H9 (cell line): ENCODE results near the gene HSDL2. TPM values are rescaled to one million over a fixed set of nuclear protein-coding genes. Genes with fewer than 3 reads are reported as not detected.
"Not testable (repeated sequence)": the region's sequence is repeated elsewhere in the genome, so short reads cannot be mapped to it uniquely, and the experiment has no call there.

ENCODE experiments used
- DNase-seq: peaks from one replicate; pipeline ENCODE4 v3.0.0-alpha.2; 2017
- H2AFZ ChIP-seq: one replicate; pipeline ENCODE4 v1.6.1; 2013; ENCODE audit warnings: mild to moderate bottlenecking, low read length, control low read depth, moderate library complexity
- H2AK5ac ChIP-seq: 2 replicates; pipeline ENCODE4 v1.6.1; 2013; ENCODE audit warnings: low read length, control low read depth, mixed read lengths; ENCODE audit not compliant: insufficient read length
- H2BK120ac ChIP-seq: one replicate; pipeline ENCODE4 v1.6.1; 2013; ENCODE audit warnings: low read depth, mild to moderate bottlenecking, low read length, control low read depth, inconsistent platforms; ENCODE audit not compliant: poor library complexity, severe bottlenecking
- H2BK12ac ChIP-seq: 2 replicates; pipeline ENCODE4 v1.6.1; 2013; ENCODE audit warnings: low read length, control low read depth, mixed read lengths, low read depth; ENCODE audit not compliant: insufficient read length
- H2BK15ac ChIP-seq: 2 replicates; pipeline ENCODE4 v1.6.1; 2013; ENCODE audit warnings: low read depth, low read length, control low read depth
- H2BK20ac ChIP-seq: one replicate; pipeline ENCODE4 v1.6.1; 2013; ENCODE audit warnings: low read depth, mild to moderate bottlenecking, low read length, control low read depth, inconsistent platforms; ENCODE audit not compliant: poor library complexity, severe bottlenecking
- H2BK5ac ChIP-seq: 2 replicates; pipeline ENCODE4 v1.6.1; 2013; ENCODE audit warnings: low read length, control low read depth, mixed read lengths; ENCODE audit not compliant: insufficient read length
- H3K14ac ChIP-seq: 2 replicates; pipeline ENCODE4 v1.6.1; 2013; ENCODE audit warnings: low read length, control low read depth; ENCODE audit not compliant: insufficient read depth
- H3K18ac ChIP-seq: 2 replicates; pipeline ENCODE4 v1.6.1; 2013; ENCODE audit warnings: low read depth, mild to moderate bottlenecking, mixed read lengths, low read length, control low read depth; ENCODE audit not compliant: insufficient read length
- H3K23ac ChIP-seq: 2 replicates; pipeline ENCODE4 v1.6.1; 2013; ENCODE audit warnings: low read length, control low read depth, mixed read lengths, low read depth; ENCODE audit not compliant: insufficient read length
- H3K23me2 ChIP-seq: 2 replicates; pipeline ENCODE4 v1.6.1; 2013; ENCODE audit warnings: low read depth, mild to moderate bottlenecking, mixed read lengths, low read length, control low read depth; ENCODE audit not compliant: insufficient read length, poor library complexity, severe bottlenecking
- H3K27ac ChIP-seq: 2 replicates; pipeline ENCODE4 v1.5.1; 2013; ENCODE audit warnings: low read length, control low read depth, mixed read lengths, low read depth; ENCODE audit not compliant: insufficient read length
- H3K27me3 ChIP-seq: 2 replicates; pipeline ENCODE4 v1.6.1; 2013; ENCODE audit warnings: low read length, control low read depth, inconsistent platforms; ENCODE audit not compliant: insufficient read depth
- H3K4ac ChIP-seq: 2 replicates; pipeline ENCODE4 v1.6.1; 2013; ENCODE audit warnings: low read depth, mild to moderate bottlenecking, control low read depth, inconsistent platforms, low read length, moderate library complexity
- H3K4me1 ChIP-seq: 2 replicates; pipeline ENCODE4 v1.6.1; 2013; ENCODE audit warnings: low read length, control low read depth, inconsistent platforms; ENCODE audit not compliant: insufficient read depth
- H3K4me2 ChIP-seq: 2 replicates; pipeline ENCODE4 v1.6.1; 2013; ENCODE audit warnings: low read length, control low read depth, mixed read lengths; ENCODE audit not compliant: insufficient read length, insufficient read depth
- H3K56ac ChIP-seq: 2 replicates; pipeline ENCODE4 v1.6.1; 2013; ENCODE audit warnings: low read depth, mild to moderate bottlenecking, mixed read lengths, low read length, control low read depth; ENCODE audit not compliant: insufficient read length
- H3K79me1 ChIP-seq: 2 replicates; pipeline ENCODE4 v1.6.1; 2013; ENCODE audit warnings: low read depth, mild to moderate bottlenecking, moderate library complexity, low read length, control low read depth, inconsistent platforms; ENCODE audit not compliant: insufficient read depth, poor library complexity, severe bottlenecking
- H3K79me2 ChIP-seq: 2 replicates; pipeline ENCODE4 v1.6.1; 2013; ENCODE audit warnings: low read length, control low read depth, inconsistent platforms; ENCODE audit not compliant: insufficient read depth
- H3K9ac ChIP-seq: 2 replicates; pipeline ENCODE4 v1.6.1; 2013; ENCODE audit warnings: low read length, control low read depth, mixed read lengths; ENCODE audit not compliant: insufficient read length; ENCODE audit errors: extremely low read depth
- H3K9me3 ChIP-seq: one replicate; pipeline ENCODE4 v1.6.1; 2013; ENCODE audit warnings: low read depth, low read length, inconsistent platforms; ENCODE audit not compliant: control insufficient read depth
- H3T11ph ChIP-seq: one replicate; pipeline ENCODE4 v1.6.1; 2013; ENCODE audit warnings: mild to moderate bottlenecking, low read length, control low read depth, inconsistent platforms
- H4K20me1 ChIP-seq: one replicate; pipeline ENCODE4 v1.6.1; 2013; ENCODE audit not compliant: control insufficient read depth, insufficient read length, insufficient read depth
- H4K5ac ChIP-seq: 2 replicates; pipeline ENCODE4 v1.6.1; 2013; ENCODE audit warnings: low read depth, mild to moderate bottlenecking, mixed read lengths, low read length, control low read depth; ENCODE audit not compliant: insufficient read length
- H4K8ac ChIP-seq: replicated peaks from 2 replicates; pipeline ENCODE4 v1.6.1; 2013; ENCODE audit warnings: low read length, control low read depth, mixed read lengths, low read depth; ENCODE audit not compliant: insufficient read length
- H4K91ac ChIP-seq: 2 replicates; pipeline ENCODE4 v1.6.1; 2013; ENCODE audit warnings: low read depth, mild to moderate bottlenecking, moderate library complexity, mixed read lengths, low read length, control low read depth; ENCODE audit not compliant: insufficient read length
- H3K27ac Mint-ChIP-seq, 3 experiments: 2 replicates in 2 of 3; 3 replicates in 1 of 3; pipeline ENCODE4 v1.8.0; 2020 to 2021; ENCODE audit warnings: mixed read lengths in 3 of 3, mild to moderate bottlenecking in 1 of 3, moderate library complexity in 1 of 3
- H3K27me3 Mint-ChIP-seq: 2 replicates; pipeline ENCODE4 v1.8.0; 2021; ENCODE audit warnings: low read depth, mild to moderate bottlenecking, moderate library complexity, mixed read lengths
- H3K36me3 Mint-ChIP-seq, 3 experiments: 2 replicates in 2 of 3; 3 replicates in 1 of 3; pipeline ENCODE4 v1.8.0; 2020 to 2021; ENCODE audit warnings: low read depth in 3 of 3, mixed read lengths in 3 of 3; ENCODE audit not compliant: insufficient read depth in 1 of 3
- H3K4me1 Mint-ChIP-seq, 2 experiments: 2 replicates each; pipeline ENCODE4 v1.8.0; 2020; ENCODE audit warnings: mixed read lengths in 2 of 2
- H3K4me3 Mint-ChIP-seq, 2 experiments: 2 replicates in 1 of 2; 3 replicates in 1 of 2; pipeline ENCODE4 v1.8.0; 2020 to 2021; ENCODE audit warnings: mild to moderate bottlenecking in 2 of 2, mixed read lengths in 2 of 2, moderate library complexity in 1 of 2
- H3K9me3 Mint-ChIP-seq, 2 experiments: 2 replicates in 1 of 2; 3 replicates in 1 of 2; pipeline ENCODE4 v1.8.0; 2020; ENCODE audit warnings: mild to moderate bottlenecking in 2 of 2, mixed read lengths in 2 of 2, moderate library complexity in 1 of 2
- CTCF ChIP-seq: fragments of 200-600 bp; sonication (generic); conservative IDR thresholded peaks from 3 replicates; pipeline ENCODE4 v1.8.0; 2021; ENCODE audit warnings: antibody characterized with exemption, mild to moderate bottlenecking
- WGBS: extraction: QIAGEN DNeasy Blood & Tissue Kit; methylation state at CpG from one replicate; pipeline ENCODE4 v1.1.7; 2013; ENCODE audit warnings: missing lambda C conversion rate, low lambda C conversion rate, mixed read lengths; ENCODE audit not compliant: insufficient read length; ENCODE audit errors: extremely low coverage; 5-methylcytosine and 5-hydroxymethylcytosine counted together
- total RNA-seq: library from RNA; stranded (reverse); gene quantifications from 2 replicates; pipeline ENCODE4 v1.2.1, GENCODE V29; 2021

HSDL2 gene
- total RNA-seq, 1 experiment from 2014 or later = 16.6 TPM

- Mint-ChIP-seq H3K36me3 (peaks cover 13 to 29% (median 23%) of the 10 kb centered on the region in 3 experiments), H3K9me3 (peaks cover 27 to 32% of the 10 kb centered on the region in 2 experiments), H3K27ac (no peak overlapping the region), H3K4me3 (no peak overlapping the region), H3K27me3 (no peaks in the 10 kb centered on the region), H3K4me1 (0 out of 4 replicates have a peak, but pooled peaks cover 0 to 5% of the 10 kb centered on the region in 2 experiments)
- Histone ChIP-seq H2BK12ac (no peak overlapping the region), H2AK5ac (no peak overlapping the region), H3K4me2 (no peak overlapping the region), H3K4me1 (no peaks in the 10 kb centered on the region), H3T11ph (no peak overlapping the region), H4K8ac (no peak overlapping the region), H3K56ac (no peak overlapping the region), H3K14ac (no peak overlapping the region), H2BK15ac (no peak overlapping the region), H3K18ac (no peak overlapping the region), H3K9me3 (no peaks in the 10 kb centered on the region), H3K79me2 (no peaks in the 10 kb centered on the region), H3K4ac (no peak overlapping the region), H4K5ac (no peak overlapping the region), H2BK5ac (no peak overlapping the region), H2BK120ac (no peak overlapping the region), H3K79me1 (no peaks in the 10 kb centered on the region), H3K27me3 (no peaks in the 10 kb centered on the region), H3K23me2 (no peaks in the 10 kb centered on the region), H4K20me1 (no peaks in the 10 kb centered on the region), H3K23ac (no peak overlapping the region), H4K91ac (no peak overlapping the region), H3K9ac (no peak overlapping the region), H2AFZ (no peak overlapping the region), H2BK20ac (no peak overlapping the region), H3K27ac (no peak overlapping the region)
- no peak for DNase-seq
- TF ChIP-seq CTCF = no peak
- WGBS = no CpG with 5 or more reads among the region's 1 CpG
Observed at GRCh38 chr9:112371060-112371459, 8.8 kb upstream of the HSDL2 start.

- not testable (repeated sequence) for H3K9me3 ChIP-seq, H4K5ac ChIP-seq, H3K79me1 ChIP-seq, H4K8ac ChIP-seq, H3K23me2 ChIP-seq, DNase-seq, H3K18ac ChIP-seq, H3K14ac ChIP-seq, H2BK120ac ChIP-seq, H2AFZ ChIP-seq, H3K27me3 Mint-ChIP-seq, H2BK15ac ChIP-seq, H3K9ac ChIP-seq, H3K4me1 ChIP-seq, H2BK12ac ChIP-seq, H3K27me3 ChIP-seq, H3K79me2 ChIP-seq, H2BK5ac ChIP-seq, H3K4me3 Mint-ChIP-seq, H3K4ac ChIP-seq, H4K20me1 ChIP-seq, H2AK5ac ChIP-seq, H2BK20ac ChIP-seq, H3T11ph ChIP-seq, H3K23ac ChIP-seq, H3K56ac ChIP-seq, H4K91ac ChIP-seq, H3K27ac ChIP-seq, H3K27ac Mint-ChIP-seq, H3K4me2 ChIP-seq
- Mint-ChIP-seq H3K9me3 (peaks cover 13 to 15% of the 10 kb centered on the region in 2 experiments), H3K36me3 (peaks cover 11 to 16% (median 14%) of the 10 kb centered on the region in 3 experiments; a peak in 6 of 7 replicates), H3K4me1 (peaks cover 9 to 11% of the 10 kb centered on the region in 2 experiments)
- WGBS = no CpG with 5 or more reads among the region's 2 CpGs
Observed at GRCh38 chr9:112373666-112374065, 6.2 kb upstream of the HSDL2 start.
